ENCODE measurements around the gene LDB2. TPM values are rescaled to one million over a fixed set of nuclear protein-coding genes. Genes with fewer than 3 reads are reported as not detected.

The LDB2 gene
- total RNA-seq, 1 donor from 2014 or later = 137 TPM

DNA sequence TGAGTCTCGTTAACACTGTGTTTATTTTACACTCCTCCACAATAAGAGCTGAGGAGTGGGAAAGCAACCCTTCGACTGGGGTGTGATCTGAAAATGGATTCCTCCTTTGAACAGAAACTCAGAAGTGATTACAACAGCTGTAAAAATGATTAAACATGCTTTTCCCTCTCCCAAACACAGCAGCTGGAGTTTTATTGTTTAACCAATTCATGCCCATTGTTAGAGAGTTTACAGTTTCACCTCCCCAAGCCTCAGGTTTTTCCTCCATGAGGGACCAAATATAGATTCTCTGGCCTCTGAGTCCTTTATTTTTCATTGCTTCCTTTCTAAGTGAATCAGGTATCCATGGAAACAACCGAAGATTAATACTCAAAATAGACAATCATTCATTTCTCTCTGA, 409.2 kb downstream of the LDB2 start:
- TF ChIP-seq, protein P1, sequence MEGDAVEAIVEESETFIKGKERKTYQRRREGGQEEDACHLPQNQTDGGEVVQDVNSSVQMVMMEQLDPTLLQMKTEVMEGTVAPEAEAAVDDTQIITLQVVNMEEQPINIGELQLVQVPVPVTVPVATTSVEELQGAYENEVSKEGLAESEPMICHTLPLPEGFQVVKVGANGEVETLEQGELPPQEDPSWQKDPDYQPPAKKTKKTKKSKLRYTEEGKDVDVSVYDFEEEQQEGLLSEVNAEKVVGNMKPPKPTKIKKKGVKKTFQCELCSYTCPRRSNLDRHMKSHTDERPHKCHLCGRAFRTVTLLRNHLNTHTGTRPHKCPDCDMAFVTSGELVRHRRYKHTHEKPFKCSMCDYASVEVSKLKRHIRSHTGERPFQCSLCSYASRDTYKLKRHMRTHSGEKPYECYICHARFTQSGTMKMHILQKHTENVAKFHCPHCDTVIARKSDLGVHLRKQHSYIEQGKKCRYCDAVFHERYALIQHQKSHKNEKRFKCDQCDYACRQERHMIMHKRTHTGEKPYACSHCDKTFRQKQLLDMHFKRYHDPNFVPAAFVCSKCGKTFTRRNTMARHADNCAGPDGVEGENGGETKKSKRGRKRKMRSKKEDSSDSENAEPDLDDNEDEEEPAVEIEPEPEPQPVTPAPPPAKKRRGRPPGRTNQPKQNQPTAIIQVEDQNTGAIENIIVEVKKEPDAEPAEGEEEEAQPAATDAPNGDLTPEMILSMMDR (IDR thresholded peaks at IDR 0.05) = no peak

DNA sequence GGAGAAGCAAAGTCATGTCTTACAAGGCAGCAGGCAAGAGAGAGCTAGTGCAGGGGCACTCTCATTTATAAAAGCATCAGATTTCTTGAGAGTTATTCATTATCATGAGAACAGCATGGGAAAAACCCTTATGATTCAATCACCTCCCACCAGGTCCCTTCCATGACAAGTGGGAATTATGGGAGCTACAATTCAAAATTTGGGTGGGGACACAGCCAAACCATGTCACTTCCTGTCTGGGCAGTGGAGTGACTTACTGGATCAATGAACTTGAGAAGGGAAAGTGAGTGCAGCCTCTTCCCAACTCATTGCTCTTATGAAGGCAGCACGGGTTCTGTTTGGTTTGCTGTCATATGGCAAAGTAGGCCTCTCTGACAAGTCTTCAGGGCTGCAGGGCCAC, 410.4 kb downstream of the LDB2 start:
- no peaks in the 10 kb centered on the region for H3K4me1 ChIP-seq
- H3K9me3 ChIP-seq = no peaks in the 10 kb centered on the region
- intact Hi-C loops (cut with DNase I) = no loop called here
- no peak overlapping the region for H3K27ac ChIP-seq
- H3K36me3 ChIP-seq = no peaks in the 10 kb centered on the region
- H3K27me3 ChIP-seq = no peaks in the 10 kb centered on the region
- H3K4me3 ChIP-seq = no peak overlapping the region
- DNase-seq (ENCODE audit: low spot score in 2 of 2) = no peak
- TF ChIP-seq, protein P1 (IDR thresholded peaks at IDR 0.05) = no peak

More for the DNA sequence above, 409.2 kb downstream of the LDB2 start:
- intact Hi-C loops (cut with DNase I) = no loop called here
- Histone ChIP-seq H3K9me3 (no peaks in the 10 kb centered on the region), H3K4me1 (no peaks in the 10 kb centered on the region), H3K36me3 (no peaks in the 10 kb centered on the region), H3K4me3 (no peak overlapping the region), H3K27me3 (no peaks in the 10 kb centered on the region), H3K27ac (no peak overlapping the region)
- DNase-seq (ENCODE audit: low spot score in 2 of 2) = no peak

DNA sequence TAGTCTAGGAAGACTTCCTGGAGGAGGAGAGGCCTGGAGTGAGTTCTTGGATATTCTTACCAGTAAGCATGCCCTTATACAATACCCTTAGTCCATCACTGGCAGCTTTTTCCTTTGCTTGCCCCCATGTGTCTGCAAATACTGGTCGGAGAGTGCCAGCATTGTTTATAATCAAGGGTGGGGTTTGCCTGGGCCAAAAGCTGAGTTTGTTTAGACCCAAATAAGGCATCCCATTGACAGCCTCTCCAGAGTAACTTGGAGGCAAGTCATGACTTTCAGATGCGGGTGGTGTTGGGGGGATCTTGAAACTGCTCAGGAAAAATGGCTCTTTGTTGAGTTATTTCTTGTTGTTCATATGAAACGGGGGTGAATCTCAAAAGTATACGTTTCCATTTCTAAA, 413.7 kb downstream of the LDB2 start:
- Histone ChIP-seq H3K4me1 (no peaks in the 10 kb centered on the region), H3K36me3 (no peaks in the 10 kb centered on the region), H3K9me3 (no peaks in the 10 kb centered on the region), H3K4me3 (no peak overlapping the region), H3K27me3 (no peaks in the 10 kb centered on the region), H3K27ac (no peak overlapping the region)
- DNase-seq (ENCODE audit: low spot score in 2 of 2) = no peak
- TF ChIP-seq, protein P1 (IDR thresholded peaks at IDR 0.05) = no peak
- intact Hi-C loops (cut with DNase I) = no loop called here

DNA sequence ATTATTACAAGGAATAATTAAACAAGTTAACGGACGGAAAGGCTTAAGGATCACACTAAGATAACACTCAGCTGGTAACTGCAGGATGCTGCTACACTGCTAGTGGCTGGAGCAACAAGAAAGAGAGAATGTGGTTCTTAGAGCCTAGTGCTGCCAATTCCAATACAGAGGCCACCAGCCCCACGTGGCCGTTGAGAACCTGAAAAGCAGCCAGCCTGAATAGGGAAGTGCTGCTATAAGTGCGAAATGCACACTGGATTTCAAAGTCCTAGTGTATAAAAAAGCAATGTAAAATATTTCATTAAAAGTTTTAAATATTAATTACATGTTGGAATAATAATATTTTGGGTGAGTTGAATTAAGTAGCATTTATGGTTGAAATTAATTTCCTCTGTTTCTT, 414.9 kb downstream of the LDB2 start:
- no peak for DNase-seq (ENCODE audit: low spot score in 2 of 2)
- H3K27ac ChIP-seq = no peak overlapping the region
- no peak overlapping the region for H3K4me3 ChIP-seq
- no peaks in the 10 kb centered on the region for H3K27me3 ChIP-seq
- no peaks in the 10 kb centered on the region for H3K9me3 ChIP-seq
- TF ChIP-seq, protein P1 (IDR thresholded peaks at IDR 0.05) = no peak
- H3K4me1 ChIP-seq = no peaks in the 10 kb centered on the region
- intact Hi-C loops (cut with DNase I) = no loop called here
- H3K36me3 ChIP-seq = no peaks in the 10 kb centered on the region

DNA sequence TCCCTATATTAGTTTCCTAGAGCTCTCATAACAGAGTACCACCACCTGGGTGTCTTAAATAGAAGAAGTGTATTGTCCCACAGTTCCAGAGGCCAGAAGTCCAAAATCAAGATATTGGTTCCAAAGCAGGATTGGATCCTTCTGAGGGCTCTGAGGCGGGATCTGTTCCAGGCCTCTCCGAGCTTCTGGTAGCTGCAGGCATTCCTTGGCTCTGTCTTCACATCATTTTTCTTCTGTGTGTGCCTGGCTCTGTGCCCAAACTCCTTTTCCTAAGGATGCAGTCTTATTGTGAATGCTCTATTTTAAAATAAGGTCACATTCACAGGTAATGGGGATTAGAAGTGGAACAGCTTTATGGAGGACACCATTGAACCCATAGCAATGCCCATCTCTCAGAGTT, 418.4 kb downstream of the LDB2 start:
- Histone ChIP-seq H3K9me3 (no peaks in the 10 kb centered on the region), H3K27me3 (no peaks in the 10 kb centered on the region), H3K36me3 (no peaks in the 10 kb centered on the region), H3K27ac (no peak overlapping the region), H3K4me1 (no peaks in the 10 kb centered on the region), H3K4me3 (no peak overlapping the region)
- intact Hi-C loops (cut with DNase I) = no loop called here
- DNase-seq (ENCODE audit: low spot score in 2 of 2) = no peak
- TF ChIP-seq, protein P1 (IDR thresholded peaks at IDR 0.05) = no peak

DNA sequence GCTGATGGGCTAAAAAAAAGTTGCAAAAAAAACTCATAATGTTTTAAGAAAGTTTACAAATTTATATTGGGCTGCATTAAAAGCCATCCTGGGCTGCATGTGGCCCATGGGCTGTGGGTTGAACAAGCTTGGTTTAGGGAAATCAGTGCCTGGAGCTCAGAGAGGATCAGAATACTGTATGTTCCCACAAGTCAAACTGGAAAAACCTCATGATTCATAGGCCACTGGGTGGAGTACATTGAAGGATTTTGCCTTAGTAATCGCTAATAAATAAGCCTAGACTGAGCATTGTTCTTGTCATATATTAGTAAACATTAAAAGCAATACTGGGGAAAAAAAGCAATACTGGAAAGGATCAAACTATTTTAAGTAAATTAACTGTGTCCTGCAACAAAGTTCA, 425.9 kb downstream of the LDB2 start:
- no peaks in the 10 kb centered on the region for H3K4me1 ChIP-seq
- TF ChIP-seq, protein P1 (IDR thresholded peaks at IDR 0.05) = no peak
- intact Hi-C loops (cut with DNase I) = no loop called here
- no peaks in the 10 kb centered on the region for H3K27me3 ChIP-seq
- peaks cover 0 to 16% of the 10 kb centered on the region in 2 donors for H3K9me3 ChIP-seq
- no peak overlapping the region for H3K27ac ChIP-seq
- H3K4me3 ChIP-seq = no peak overlapping the region
- H3K36me3 ChIP-seq = no peaks in the 10 kb centered on the region
- no peak for DNase-seq (ENCODE audit: low spot score in 2 of 2)
